A172 (cell line): ENCODE data around the gene FAM25C. TPM values are rescaled to one million over a fixed set of nuclear protein-coding genes. Genes with fewer than 3 reads are reported as not detected.
"Not testable (repeated sequence)": the region's sequence is repeated elsewhere in the genome, so short reads cannot be mapped to it uniquely, and the experiment has no call there.

Experiments used
- DNase-seq: peaks from one replicate; pipeline ENCODE4 v3.0.0-alpha.2; 2015; ENCODE audit warnings: low spot score
- total RNA-seq: library from RNA; depleted of rRNA; stranded (reverse); fragments of >200 nt; shearing (Covaris generic); gene quantifications from 2 replicates; pipeline ENCODE4 v1.2.3, GENCODE V29; 2014; rRNA removed

The FAM25C gene
- not detected in 2 replicates for total RNA-seq

DNA sequence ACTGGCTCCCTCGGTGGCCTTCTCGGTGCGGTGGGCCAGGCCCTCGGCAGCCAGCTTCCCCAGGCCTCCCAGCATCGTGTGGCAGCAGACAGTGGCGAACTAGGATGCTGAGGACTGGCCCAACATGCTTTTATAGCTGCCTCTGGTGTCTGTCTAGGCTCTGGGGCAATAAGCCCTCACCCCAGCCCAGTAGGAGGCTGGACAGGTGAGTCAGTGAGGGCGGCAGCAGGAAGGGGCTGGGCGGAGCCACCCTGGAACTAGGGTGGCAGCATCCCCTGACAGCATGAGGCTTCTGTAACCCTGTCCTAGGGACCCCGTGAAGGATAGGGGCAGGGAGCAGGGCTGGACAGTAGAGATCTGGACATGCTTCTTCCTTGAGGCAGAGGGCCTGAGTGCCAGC lies at the start of gene FAM25C:
FAM25C (minus strand) TSS at position 101 of the 400 bp plus-strand sequence; CDS start at position 75, 26 bp downstream.
- not testable (repeated sequence) for DNase-seq

DNA sequence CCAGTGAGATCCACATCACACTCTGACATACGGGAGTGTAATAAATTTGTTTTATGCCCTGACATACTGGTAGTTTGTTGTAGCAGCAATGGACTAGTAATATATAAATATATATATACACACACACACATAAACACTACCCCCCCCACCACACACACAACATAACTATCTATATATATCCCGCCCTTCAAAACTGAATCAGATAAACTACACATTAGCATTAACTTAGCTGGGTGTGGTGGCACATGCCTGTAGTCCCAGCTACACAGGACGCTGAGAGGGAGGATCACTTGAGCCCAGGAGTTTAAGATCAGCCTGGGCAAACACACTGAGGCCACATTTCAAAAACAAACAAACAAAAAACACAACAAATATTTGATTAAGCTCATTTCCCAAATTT lies 45.0 kb upstream of the FAM25C start:
- DNase-seq = not testable (repeated sequence)

DNA sequence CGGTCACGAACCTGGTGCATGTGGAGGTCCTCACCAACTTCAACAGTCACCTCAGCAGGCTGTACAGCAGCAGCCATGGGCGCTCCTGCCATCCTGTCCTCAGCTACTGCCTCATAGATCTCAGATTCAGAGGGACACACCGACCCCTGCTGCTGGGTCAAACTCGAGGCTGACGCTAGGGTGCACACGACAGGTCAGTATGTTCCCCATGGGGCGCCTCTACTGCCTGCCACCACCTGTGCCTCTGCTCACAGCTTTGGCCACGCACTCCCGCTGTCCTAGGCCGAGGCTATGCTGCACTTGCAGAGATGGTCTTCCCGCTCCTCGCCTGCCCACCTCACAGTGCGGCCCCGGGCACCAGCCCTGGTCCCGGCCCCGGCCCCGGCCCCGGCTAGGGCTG lies 31.8 kb upstream of the FAM25C start:
- DNase-seq = not testable (repeated sequence)

DNA sequence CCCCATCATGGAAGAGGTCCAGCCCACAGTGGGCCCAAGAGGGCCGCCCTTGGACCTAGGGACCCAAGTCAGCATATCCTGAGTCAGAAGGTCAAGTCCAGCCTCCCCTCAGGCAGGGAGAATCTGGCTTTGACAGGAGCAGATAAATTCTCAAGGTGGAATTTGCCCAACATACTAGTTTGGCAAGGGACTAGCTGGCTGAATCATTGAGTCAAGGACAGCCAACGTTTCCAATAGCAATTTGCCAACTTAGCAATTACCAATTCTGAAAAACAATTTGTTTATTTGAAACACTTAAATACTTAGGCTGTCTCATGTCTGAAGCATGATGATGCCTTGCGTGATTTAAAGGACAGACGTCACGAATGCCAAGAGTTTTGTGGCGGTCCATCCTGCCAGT lies 2.7 kb upstream of the FAM25C start:
- not testable (repeated sequence) for DNase-seq

DNA sequence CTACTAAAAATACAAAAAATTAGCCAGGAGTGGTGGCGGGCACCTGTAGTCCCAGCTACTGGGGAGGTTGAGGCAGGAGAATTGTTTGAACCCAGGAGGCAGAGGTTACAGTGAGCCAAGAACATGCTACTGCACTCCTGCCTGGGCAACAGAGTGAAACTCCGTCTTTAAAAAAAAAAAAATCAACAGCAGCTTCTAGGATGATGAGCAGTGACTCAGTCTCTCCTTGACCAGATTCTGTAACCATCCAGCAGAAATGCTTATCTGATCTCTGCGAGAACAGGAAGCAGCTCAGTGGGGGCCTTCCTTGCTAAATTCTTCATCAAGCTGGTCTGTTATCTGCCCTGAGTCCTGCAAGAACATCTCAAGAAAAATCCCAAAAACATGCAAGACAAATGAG lies 5.5 kb downstream of the FAM25C start:
- peak; percentile 38 for DNase-seq

DNA sequence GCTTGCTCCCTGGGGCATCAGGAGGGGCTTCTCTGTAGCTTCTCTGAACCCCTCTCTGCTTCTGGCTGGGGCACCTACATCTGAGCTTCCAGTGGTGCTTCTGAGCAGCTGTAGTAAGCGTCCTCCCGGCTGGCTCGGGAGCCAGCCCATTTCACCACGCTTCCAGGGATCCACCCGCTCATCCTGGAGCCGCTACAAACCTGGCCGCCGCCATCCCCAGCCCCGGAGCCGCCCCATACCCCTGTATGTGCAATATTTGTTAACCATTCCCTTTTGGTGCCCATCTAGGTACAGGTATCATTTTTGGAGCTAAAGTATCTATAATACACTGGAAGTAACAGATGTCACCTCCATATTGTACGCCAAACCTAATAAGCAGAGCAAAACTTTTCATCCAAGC lies 7.0 kb downstream of the FAM25C start:
- DNase-seq = not testable (repeated sequence)

DNA sequence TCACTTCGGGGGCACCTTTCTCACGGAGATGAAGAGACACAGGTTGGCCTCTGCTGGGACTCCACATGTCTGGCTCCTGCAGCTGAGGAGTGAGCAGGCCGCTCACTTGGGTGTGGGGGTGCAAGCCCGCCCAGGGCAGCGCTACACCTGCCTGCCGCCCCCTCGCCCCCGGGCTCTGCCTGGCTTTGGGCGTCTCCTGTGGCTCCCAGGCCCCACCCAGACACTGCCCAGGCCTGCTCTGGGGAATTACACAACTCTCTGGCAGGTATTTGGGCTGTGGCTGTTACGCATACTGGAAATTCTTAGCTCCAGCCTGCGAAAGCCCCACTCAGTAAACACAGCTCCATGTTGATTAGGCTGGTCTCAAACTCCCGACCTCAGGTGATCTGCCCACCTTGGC lies 7.9 kb downstream of the FAM25C start:
- DNase-seq = peak; percentile 38

DNA sequence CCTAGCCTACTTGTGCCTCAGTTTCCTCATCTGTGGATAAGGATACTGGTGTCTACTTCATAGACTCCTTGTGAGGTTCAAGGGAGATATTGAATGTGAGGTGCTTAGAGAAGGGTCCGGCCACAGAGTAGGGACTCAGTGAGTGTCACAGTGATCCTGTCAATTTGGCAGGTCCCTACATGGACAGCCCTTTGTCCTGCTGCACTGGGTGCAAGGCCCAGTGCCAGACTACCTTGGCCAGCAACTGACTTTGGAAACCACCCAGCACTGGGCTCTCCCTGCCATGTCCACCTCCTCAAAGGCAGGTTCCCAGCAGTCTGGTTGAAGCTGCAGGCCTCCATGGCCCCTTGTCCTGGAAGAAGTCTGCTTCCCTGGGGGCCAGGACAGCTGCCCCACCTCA lies 9.5 kb downstream of the FAM25C start:
- DNase-seq = not testable (repeated sequence)

DNA sequence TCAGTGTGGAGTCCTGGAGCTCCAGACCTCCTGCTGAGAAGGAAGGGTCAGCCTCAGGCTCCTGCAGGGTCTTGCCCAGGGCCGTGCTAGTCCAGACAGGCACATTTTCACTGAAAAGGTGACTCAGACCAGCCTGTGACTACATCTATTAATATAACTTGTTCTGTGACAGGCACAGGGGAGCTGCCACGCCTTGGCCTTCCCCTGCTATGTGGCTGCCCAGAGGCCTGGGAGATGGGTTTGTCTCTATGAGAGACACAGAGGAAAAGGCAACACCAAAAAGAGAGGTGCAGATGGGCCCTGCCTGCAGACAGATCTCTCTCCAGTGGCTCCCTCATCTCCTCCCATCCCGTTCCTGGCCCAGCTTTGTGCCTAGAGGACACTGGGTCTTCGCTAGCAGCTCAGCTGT lies 10.0 kb downstream of the FAM25C start:
- DNase-seq = not testable (repeated sequence)

DNA sequence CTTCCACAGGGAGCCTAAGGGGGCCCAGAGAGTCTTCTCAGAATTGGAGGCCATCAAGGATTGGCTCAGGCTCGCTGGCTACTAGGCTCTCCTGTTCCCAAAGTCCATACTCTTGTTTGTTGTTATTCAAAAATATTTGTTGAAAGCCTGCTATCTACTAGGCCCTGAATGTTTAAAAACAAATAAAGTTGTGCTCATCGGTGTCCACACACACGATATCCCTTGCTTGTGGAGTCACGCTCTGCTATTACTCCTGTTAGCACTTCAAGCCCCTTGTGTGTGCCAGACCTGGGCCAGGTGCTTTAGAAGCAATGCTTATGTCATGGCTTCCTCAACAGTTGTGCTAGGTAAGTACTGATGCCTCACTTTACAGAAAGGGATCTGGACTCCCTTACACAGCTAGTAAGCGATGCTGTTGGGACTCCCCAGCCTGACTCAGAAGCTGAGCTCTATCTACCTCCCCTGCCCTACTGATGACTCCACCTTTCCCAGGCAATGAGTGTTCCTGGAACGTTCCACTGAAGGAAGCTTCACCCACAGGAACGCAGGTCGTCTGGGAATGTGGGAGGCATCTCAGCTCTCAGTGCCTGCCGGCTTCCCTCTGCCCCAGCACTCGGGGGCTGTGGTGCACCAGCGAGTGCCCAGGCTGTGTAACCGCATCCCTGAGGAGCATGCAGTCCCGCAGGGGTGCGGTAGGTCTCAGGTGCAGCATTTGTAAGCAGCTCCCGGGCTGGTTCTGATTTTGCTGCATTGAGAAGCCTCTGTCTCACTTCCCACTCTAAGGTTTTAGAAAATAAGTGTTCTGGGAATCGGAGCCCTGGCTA lies 10.7 kb downstream of the FAM25C start:
- DNase-seq = peak; percentile 84

DNA sequence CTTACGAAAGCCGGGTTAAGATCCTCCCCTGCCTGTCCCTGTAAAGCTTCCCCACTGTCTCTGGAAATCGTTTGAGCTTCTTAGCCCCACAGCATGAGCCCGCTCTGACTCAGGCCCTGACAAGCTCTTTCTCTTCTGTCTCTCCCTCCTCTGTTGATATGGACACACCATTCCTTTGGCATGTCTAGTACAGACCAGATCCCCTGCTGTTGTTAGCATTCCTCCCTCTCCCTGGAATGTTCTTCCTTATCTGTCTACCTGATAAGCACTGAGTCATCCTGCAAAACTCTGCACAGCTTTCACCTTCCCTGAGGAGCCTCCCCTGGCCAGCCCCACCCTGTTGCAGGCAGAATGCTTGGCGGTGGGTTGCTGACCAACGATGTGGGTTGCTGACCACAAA lies 11.6 kb downstream of the FAM25C start:
- DNase-seq = not testable (repeated sequence)

DNA sequence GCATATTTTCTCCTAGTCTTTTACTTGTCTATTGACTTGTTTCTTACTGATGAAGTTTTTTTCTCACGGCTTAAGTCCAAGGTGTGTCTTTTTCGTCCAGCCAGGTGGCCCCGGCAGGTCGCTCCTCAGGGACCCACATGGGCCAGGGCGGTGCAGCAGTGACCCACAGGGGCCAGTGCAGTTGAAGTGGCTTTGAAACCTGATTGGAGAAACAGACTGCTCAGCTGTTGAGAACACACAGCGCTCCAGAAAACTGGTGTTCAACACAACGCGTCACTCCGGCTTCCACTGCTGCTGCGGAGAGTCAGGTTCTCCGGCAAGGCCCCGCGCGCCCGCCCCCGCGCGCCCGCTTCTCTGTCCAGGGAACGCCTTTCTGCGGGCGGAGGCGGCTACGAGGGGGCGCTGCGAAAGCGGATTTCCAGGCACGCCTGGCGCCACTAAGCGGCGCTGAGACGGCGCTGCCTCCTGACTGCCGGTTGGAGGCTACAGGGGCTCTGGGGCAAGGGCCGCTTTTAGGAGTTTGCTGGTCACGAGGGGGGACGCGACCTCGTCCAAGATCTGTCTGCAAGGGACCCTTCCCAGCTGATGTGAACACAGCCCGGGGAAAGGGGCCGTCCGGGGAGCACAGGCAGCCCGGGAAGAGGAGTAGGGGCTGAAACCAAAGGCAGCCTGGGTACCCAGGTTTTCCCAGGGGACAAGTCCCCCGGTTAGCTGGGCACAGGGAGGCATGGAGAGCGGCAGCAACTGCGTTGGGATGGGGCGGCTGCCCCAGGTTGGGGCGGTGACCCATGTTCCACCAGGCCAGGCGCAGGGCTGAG lies 13.0 kb downstream of the FAM25C start:
- not testable (repeated sequence) for DNase-seq

DNA sequence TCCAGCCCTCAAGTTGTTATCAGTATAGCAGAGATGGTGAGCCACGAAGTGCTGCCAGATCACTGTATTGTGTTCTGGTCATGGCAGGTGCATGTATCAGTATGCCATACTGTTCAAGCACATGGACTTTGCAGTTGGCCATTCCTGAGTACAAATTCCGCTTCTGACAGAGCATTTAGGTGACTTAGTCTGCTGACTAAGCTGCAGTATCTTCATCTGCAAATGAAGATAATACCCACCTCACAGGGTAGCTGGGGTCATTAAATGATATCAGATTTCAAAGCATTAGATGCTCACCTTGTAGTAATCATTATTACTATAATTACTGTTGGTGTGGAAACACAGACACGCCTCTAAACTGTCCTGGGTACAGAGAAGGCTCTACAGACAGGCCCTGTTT lies 24.2 kb downstream of the FAM25C start:
- not testable (repeated sequence) for DNase-seq

DNA sequence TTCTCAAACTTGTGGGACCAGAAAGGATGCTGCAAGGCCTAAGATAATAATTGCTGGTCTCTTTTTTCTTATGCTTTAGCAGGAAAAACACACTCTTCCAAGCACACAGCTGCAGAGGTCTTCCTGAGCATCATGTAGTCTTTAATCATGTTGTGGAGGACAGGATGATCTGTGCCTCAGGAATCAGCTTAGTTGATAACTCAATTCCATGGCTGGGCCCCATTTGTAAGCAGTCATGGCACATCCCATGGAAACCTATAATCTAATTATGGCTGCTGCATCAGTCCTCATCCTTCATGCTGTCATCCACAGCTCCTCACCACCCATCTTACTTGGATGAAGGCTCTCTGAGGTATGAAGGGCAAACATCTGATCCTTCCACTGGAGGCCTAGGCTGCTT lies 26.5 kb downstream of the FAM25C start:
- not testable (repeated sequence) for DNase-seq

DNA sequence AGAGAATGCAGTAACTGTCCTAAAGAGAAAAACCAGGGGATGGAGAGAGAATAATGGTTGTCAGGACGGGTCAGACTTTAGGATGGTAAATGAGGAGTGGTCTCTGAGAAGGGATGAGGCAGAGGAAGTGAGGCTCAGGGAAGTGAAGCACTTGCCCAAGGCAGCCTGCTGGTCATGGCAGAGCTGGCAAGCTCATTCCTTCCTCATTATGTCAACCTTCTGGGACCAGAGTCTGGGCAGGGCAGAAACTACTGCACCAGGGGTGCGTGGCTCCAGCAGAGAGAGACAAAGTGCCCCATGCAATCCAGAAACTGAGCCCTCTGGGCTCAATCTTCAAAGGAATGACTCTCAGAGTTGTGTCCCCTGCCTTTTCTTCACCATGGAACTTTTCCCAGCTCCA lies 27.5 kb downstream of the FAM25C start:
- not testable (repeated sequence) for DNase-seq

DNA sequence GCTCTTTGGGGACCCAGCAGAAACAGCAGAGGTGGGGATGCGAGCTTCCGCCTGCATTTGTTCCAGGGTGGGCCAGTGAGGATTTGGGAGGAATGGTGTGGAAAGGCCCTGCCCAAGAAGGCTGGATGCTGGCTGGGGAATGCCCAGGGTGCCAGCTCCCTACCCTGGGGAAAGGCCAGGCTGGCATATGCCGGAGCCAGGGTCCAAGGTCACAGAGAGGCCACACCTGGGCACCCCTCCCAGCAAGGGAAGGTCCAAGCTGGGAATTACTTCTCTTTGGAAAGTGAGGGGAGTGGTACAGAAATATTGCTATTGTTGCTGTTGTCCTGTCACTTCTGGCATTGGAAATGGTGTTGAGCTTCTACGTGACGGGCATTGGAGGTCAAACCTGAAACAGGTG lies 28.0 kb downstream of the FAM25C start:
- not testable (repeated sequence) for DNase-seq

DNA sequence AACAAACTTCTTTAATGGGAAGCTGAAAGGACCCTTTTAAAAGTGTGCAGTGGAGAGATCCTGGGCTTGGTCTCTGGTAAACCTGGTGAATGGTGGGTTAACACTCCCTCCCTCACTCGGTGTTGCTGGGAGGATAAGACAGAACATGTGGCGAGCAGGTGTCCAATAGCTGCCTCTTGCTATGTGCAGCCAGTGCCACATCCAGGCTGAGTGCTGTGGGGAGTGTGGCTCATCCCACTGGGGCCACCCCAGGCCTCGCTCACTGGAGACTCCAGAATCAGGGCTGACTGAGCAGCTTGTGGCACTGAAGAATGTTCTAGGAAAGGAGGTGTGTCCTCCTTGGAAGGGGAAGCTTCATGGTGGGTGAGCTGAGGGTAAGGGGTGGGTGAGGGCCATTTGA lies 29.5 kb downstream of the FAM25C start:
- DNase-seq = not testable (repeated sequence)

DNA sequence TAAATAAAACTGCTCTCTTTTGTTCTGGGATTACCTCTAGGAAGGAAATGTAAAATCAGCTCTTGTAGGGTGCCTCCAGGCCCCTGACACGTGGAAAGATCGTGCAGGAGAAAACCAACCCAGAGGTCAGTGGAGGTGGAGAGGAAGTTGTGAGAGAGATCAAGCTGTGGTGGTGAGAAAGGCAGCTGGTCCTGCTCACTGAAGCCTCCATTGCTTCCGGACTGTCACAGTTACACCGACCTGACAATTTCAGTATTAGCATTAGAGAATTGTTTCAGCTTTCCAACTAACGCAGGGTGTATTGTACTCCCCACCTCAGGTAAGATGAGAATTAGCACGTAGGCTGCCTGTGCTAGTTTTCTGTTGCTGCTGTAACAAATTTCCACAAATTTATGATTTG lies 30.6 kb downstream of the FAM25C start:
- DNase-seq = not testable (repeated sequence)

DNA sequence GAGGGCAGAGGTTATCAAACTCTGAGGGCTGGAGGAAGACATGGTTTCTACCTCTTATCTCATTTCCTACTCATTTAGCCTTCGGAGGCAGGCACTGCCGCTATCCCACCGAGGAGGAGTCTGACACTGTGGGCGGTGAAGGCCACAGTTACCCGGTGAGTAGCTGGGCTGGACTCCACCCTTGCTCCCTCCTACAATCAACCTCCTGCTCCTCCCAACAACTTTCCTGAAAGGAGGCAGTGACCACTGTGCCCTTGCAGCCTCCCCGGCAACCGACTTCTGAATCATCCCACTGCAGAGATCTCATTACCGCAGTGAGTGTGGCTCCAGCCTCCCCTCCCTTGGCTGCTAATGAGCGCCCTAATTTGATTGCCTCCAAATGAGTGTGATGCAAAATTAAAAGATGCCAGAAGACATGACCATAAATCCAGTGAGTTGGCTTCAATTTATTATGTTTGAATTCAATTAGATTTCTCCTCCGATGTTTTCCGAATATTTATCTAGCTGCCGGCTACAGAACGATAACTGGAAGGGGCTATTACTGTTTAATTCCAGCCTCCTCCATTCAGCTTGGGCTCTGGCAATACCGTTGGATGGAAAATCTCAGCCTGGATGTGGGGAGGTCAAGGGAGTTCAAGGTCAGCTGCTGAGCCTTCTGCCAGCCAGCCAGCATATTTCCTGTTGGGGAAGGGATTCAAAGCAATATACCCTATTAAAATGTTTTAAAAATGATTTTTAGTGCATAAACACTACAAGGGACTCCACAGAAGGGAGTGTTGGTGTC lies 35.1 kb downstream of the FAM25C start:
- not testable (repeated sequence) for DNase-seq

DNA sequence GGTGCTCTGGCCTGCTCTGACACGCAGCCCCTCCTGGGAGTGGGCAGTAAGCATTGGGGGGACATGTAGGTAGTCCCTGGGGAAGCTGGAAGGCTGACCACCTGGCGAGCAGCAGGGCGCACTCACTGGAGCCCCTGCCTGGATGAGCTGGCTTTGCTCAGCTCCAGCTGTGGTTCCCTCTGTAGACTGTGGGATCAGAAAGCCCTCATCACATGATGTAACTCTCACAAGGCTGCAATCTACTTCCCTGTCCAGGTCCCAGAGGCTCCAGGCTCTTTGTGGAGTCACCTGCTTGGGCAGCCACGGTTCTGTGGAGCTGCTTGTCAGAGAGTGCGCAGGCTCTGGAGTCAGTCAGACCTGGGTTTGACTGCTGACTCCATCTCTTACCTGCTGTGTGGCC lies 36.8 kb downstream of the FAM25C start:
- DNase-seq = not testable (repeated sequence)

DNA sequence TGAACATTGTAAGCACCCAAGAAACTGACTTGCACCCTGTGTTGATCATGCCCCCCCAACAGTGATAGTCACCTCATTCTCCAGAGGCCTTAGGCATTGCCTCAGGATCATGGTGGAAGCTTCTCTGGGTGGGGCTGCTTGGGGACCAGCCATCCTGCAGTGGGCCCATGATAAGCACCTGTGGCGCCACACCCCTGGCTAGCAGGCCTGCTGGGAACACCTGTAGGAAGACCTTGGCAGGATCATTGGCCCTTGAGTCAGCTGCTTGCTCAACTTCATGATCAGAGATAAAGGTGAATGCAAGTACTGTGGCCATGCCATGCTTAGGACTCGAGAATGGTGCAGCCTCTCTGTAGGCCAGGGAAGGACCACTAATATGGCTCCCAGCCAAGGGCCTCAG lies 38.9 kb downstream of the FAM25C start:
- DNase-seq = not testable (repeated sequence)

DNA sequence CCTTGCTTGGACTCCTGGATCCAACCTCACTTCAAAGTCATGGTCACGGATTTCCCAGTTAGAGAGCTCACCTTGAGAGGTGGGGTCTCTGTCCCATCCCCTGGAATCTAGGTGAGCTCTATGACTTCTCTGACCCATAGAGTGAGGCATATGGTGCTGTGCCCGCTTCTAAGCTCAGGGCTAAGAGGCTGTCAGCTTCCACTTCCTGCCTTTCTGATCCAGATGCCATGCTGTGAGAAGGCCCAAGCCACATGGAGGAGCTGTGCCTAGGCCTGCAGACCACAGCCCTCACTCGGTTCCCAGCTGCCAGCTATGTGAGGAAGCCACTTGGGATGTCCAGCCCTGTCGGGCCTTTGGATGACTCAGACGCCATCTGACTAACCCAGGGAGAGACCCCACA lies 39.9 kb downstream of the FAM25C start:
- peak; percentile 22 for DNase-seq
